Measurements from ENCODE around the gene CD300LB. TPM values are rescaled to one million over a fixed set of nuclear protein-coding genes. Genes with fewer than 3 reads are reported as not detected.
"Not testable (repeated sequence)": the region's sequence is repeated elsewhere in the genome, so short reads cannot be mapped to it uniquely, and the experiment has no call there.

Gene CD300LB
- total RNA-seq, 6 experiments from 2014 or later = not detected

DNA sequence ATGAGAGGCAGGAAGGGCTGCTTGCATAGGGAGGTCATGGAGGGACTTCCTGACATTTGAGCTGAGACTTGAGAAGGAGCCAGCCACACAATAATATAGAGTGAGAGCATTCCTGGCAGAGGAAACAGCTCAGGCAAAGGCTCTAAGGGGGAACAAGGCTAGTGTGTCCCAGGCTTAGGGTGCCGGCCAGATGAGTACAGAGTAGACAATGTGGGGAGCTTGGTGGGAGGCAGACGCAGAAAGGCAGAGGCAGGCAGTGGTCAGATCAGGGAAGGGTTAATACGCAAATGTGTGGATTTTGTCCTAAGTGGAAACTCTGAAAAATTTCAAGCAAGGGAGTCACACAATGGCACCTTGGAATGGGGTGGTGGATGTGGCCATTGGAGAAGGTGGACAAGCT, 31.3 kb downstream of the CD300LB start:
- Mint-ChIP-seq H3K4me1 (ENCODE audit: low read depth) (no peaks in the 10 kb centered on the region), H3K4me3 (no peak overlapping the region), H3K9me3 (peaks cover 16% of the 10 kb centered on the region), H3K27ac (no peak overlapping the region), H3K27me3 (ENCODE audit: insufficient read depth) (peaks cover 1% of the 10 kb centered on the region; the same call in 1 of the 2 replicates), H3K36me3 (ENCODE audit: low read depth) (no peaks in the 10 kb centered on the region)
- DNase-seq = no peak
- TF ChIP-seq, protein P1, sequence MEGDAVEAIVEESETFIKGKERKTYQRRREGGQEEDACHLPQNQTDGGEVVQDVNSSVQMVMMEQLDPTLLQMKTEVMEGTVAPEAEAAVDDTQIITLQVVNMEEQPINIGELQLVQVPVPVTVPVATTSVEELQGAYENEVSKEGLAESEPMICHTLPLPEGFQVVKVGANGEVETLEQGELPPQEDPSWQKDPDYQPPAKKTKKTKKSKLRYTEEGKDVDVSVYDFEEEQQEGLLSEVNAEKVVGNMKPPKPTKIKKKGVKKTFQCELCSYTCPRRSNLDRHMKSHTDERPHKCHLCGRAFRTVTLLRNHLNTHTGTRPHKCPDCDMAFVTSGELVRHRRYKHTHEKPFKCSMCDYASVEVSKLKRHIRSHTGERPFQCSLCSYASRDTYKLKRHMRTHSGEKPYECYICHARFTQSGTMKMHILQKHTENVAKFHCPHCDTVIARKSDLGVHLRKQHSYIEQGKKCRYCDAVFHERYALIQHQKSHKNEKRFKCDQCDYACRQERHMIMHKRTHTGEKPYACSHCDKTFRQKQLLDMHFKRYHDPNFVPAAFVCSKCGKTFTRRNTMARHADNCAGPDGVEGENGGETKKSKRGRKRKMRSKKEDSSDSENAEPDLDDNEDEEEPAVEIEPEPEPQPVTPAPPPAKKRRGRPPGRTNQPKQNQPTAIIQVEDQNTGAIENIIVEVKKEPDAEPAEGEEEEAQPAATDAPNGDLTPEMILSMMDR (IDR thresholded peaks at IDR 0.05) = no peak

DNA sequence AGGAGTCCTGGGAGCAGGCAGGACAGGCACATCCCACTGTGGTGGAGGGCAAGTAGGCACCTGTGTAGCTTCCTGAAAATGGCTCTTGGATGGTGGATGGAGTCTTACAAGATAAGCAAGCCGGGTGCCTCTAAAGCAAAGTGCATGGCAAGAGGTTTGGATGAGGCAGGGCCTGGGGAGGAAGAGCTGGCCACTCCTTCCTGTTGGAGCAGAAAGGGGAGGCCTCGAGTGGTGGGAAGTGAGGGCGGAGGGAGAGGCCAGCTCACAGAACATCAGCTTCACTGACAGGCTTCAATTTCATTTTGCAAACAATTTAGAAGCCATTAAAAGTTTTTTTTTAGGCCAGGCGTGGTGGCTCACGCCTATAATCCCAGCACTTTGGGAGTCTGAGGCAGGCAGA, 33.8 kb downstream of the CD300LB start:
- Mint-ChIP-seq H3K4me1 (ENCODE audit: low read depth) (no peaks in the 10 kb centered on the region), H3K27ac (no peak overlapping the region), H3K9me3 (peaks cover 21% of the 10 kb centered on the region), H3K4me3 (no peak overlapping the region), H3K27me3 (ENCODE audit: insufficient read depth) (peaks cover 1% of the 10 kb centered on the region; the same call in 1 of the 2 replicates), H3K36me3 (ENCODE audit: low read depth) (no peaks in the 10 kb centered on the region)
- no peak for DNase-seq
- TF ChIP-seq, protein P1 (IDR thresholded peaks at IDR 0.05) = no peak

DNA sequence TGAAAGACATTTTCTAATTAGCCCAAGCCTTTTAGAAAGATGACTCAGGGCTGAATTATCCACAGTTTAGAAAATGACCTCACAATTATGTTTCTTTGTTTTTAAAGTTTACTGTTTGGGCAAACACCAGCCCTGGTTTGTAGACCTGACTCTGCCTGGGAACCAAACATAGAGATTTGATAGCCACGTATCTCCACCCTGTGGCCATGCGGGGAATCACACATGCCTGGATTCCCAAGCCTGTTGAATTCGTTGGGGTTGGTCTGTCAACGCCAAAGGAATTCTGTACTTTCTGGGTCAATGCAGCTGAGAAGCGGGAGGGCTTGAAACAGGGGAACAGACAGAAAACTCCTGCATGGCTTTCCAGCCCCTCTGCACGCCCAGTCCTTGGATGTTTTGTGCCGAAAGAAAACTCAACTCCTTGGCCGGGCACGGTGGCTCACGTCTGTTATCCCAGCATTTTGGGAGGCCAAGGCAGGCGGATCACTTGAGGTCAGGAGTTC, 37.9 kb downstream of the CD300LB start:
- Mint-ChIP-seq H3K9me3 (peaks cover 18% of the 10 kb centered on the region), H3K36me3 (ENCODE audit: low read depth) (no peaks in the 10 kb centered on the region), H3K4me3 (no peak overlapping the region), H3K27ac (no peak overlapping the region), H3K27me3 (ENCODE audit: insufficient read depth) (no peaks in the 10 kb centered on the region), H3K4me1 (ENCODE audit: low read depth) (no peaks in the 10 kb centered on the region)
- TF ChIP-seq, protein P1 (IDR thresholded peaks at IDR 0.05) = peak; percentile 83
- peak; percentile 48 for DNase-seq

DNA sequence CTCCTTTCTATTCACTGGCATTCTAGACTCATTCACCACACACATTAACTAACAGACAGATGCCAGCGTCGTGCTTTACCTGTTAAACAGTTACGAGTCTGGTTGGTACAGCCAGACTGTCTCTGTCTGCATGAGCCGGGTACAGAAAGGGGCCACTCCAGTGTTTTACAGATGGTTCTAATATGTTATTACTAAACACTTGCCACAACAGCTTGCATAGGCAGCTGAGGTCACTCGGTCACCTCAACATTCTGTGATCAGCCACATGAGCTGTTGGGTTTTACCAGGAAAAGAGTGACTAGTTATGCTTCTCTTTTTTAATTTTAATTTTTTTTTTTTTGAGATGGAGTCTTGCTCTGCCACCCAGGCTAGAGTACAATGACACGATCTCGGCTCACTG, 39.6 kb downstream of the CD300LB start:
- Mint-ChIP-seq H3K4me1 (ENCODE audit: low read depth) (no peaks in the 10 kb centered on the region), H3K27me3 (ENCODE audit: insufficient read depth) (no peaks in the 10 kb centered on the region), H3K27ac (no peak overlapping the region), H3K9me3 (peaks cover 14% of the 10 kb centered on the region), H3K4me3 (no peak overlapping the region), H3K36me3 (ENCODE audit: low read depth) (no peaks in the 10 kb centered on the region)
- no peak for DNase-seq
- TF ChIP-seq, protein P1 (IDR thresholded peaks at IDR 0.05) = no peak

DNA sequence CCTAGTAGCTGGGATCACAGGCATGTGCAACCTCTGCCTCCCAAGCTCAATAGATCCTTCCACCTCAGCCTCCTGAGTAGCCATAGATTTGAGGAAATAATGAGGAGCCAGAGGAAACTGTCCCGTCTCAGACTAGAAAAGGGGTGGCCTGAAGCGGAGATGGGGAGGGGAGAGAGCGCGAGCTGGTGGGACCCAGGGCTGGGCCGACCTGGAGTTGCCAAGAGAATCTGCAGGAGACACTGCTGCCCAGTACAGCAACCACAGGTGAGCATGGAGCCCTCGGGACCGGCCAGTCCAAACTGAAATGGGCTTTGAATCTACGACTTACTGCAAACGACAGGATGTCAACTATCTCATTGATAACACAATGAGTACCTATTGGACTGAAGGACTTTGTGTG, 40.6 kb downstream of the CD300LB start:
- Mint-ChIP-seq H3K27ac (no peak overlapping the region), H3K4me1 (ENCODE audit: low read depth) (no peaks in the 10 kb centered on the region), H3K9me3 (peaks cover 18% of the 10 kb centered on the region), H3K27me3 (ENCODE audit: insufficient read depth) (no peaks in the 10 kb centered on the region), H3K36me3 (ENCODE audit: low read depth) (no peaks in the 10 kb centered on the region), H3K4me3 (no peak overlapping the region)
- no peak for DNase-seq
- TF ChIP-seq, protein P1 (IDR thresholded peaks at IDR 0.05) = no peak

DNA sequence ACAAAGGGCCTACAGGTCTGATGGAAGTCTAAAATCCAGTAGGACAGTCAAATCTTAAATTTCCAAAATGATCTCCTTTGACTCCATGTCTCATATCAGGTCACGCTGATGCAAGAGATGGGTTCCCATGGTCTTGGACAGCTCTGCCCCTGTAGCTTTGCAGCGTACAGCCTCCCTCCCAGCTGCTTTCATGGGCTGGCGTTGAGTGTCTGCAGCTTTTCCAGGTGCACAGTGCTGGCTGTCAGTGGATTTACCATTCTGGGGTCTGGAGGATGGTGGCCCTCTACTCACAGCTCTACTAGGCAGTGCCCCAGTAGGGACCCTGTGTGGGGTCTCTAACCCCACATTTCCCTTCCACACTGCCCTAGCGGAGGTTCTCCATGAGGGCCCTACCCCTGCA, 43.0 kb downstream of the CD300LB start:
- not testable (repeated sequence) for H3K4me3 Mint-ChIP-seq; DNase-seq; H3K27ac Mint-ChIP-seq; H3K36me3 Mint-ChIP-seq (ENCODE audit: low read depth); H3K27me3 Mint-ChIP-seq (ENCODE audit: insufficient read depth); H3K4me1 Mint-ChIP-seq (ENCODE audit: low read depth)
- peaks cover 28% of the 10 kb centered on the region for H3K9me3 Mint-ChIP-seq

Measured in HFFc6 (cell line).